Left ventricle myocardium inferior (tissue), 1 donor: ENCODE measurements around the gene SSTR3. TPM values are rescaled to one million over a fixed set of nuclear protein-coding genes. Genes with fewer than 3 reads are reported as not detected.
A peak's percentile ranks its signal among the peaks of the same experiment; 100 is the strongest.

Experiments
- DNase-seq: peaks from one replicate; pipeline ENCODE4 v3.0.0-alpha.2; 2020
- H3K27ac ChIP-seq: fragments of 200-600 bp; replicated peaks from 2 replicates; pipeline ENCODE4 v1.8.0; 2021
- H3K27me3 ChIP-seq: fragments of 200-600 bp; 2 replicates; pipeline ENCODE4 v1.8.0; 2021; ENCODE audit warnings: low read depth
- H3K36me3 ChIP-seq: fragments of 200-600 bp; 2 replicates; pipeline ENCODE4 v1.8.0; 2021
- H3K4me1 ChIP-seq: fragments of 200-600 bp; 2 replicates; pipeline ENCODE4 v1.8.0; 2021
- H3K4me3 ChIP-seq: fragments of 200-600 bp; 2 replicates; pipeline ENCODE4 v1.8.0; 2021; ENCODE audit warnings: mild to moderate bottlenecking, moderate library complexity
- H3K9me3 ChIP-seq: fragments of 200-600 bp; replicated peaks from 2 replicates; pipeline ENCODE4 v1.8.0; 2021
- CTCF ChIP-seq: fragments of 200-600 bp; IDR thresholded peaks from 2 replicates; pipeline ENCODE4 v1.8.0; 2021; ENCODE audit warnings: antibody characterized with exemption, mild to moderate bottlenecking, borderline replicate concordance
- intact Hi-C: fragments of 100-400 bp; cut with micrococcal nuclease; formaldehyde crosslinking; loops from one replicate; pipeline ENCODE4 v1.11.0; 2022
- total RNA-seq: library from RNA; stranded (reverse); fragmentation: NEBNext Ultra II Directional; extraction: Animal tissue kit (Norgen Biotek cat#: 25700); gene quantifications from one replicate; pipeline ENCODE4 v1.2.1, GENCODE V29; 2021
- donor health status: DM: no; HTN: yes; CAD: no; lungs with severe emphysema.

Gene SSTR3
- total RNA-seq, 1 donor from 2014 or later = not detected

- H3K36me3 ChIP-seq = no peaks in the 10 kb centered on the region
- peak overlapping the region; percentile 58 for H3K4me3 ChIP-seq
- DNase-seq = peak; percentile 11
- intact Hi-C loops = no loop called here
- peak overlapping the region; percentile 86 for H3K27ac ChIP-seq
- no peaks in the 10 kb centered on the region for H3K27me3 ChIP-seq
- H3K9me3 ChIP-seq = no peaks in the 10 kb centered on the region
- H3K4me1 ChIP-seq = peaks cover 49% of the 10 kb centered on the region
- no peak for TF ChIP-seq CTCF
Observed at GRCh38 chr22:37186228-37186996, 25.9 kb downstream of the SSTR3 start.

GRCh38 chr22:37185646-37186227 lies 26.5 kb downstream of the SSTR3 start:
- H3K27me3 ChIP-seq = no peaks in the 10 kb centered on the region
- no peaks in the 10 kb centered on the region for H3K36me3 ChIP-seq
- TF ChIP-seq CTCF = no peak
- no peaks in the 10 kb centered on the region for H3K9me3 ChIP-seq
- peak; percentile 3 for DNase-seq
- peaks cover 49% of the 10 kb centered on the region for H3K4me1 ChIP-seq
- H3K4me3 ChIP-seq = no peak overlapping the region
- no peak overlapping the region for H3K27ac ChIP-seq
- intact Hi-C loops = no loop called here

- Histone ChIP-seq H3K27ac (no peak overlapping the region), H3K27me3 (no peaks in the 10 kb centered on the region), H3K9me3 (no peaks in the 10 kb centered on the region), H3K4me1 (peaks cover 53% of the 10 kb centered on the region), H3K4me3 (no peak overlapping the region), H3K36me3 (no peaks in the 10 kb centered on the region)
- TF ChIP-seq CTCF = no peak
- intact Hi-C loops = no loop called here
- DNase-seq = peak; percentile 12
Observed at GRCh38 chr22:37184816-37185541, 27.3 kb downstream of the SSTR3 start.

- H3K9me3 ChIP-seq = no peaks in the 10 kb centered on the region
- no peaks in the 10 kb centered on the region for H3K36me3 ChIP-seq
- intact Hi-C loops = no loop called here
- H3K27me3 ChIP-seq = no peaks in the 10 kb centered on the region
- no peak overlapping the region for H3K4me3 ChIP-seq
- DNase-seq = peak; percentile 10
- H3K27ac ChIP-seq = no peak overlapping the region
- no peak for TF ChIP-seq CTCF
- peaks cover 55% of the 10 kb centered on the region for H3K4me1 ChIP-seq
Observed at GRCh38 chr22:37184380-37184755, 27.9 kb downstream of the SSTR3 start.

- H3K4me1 ChIP-seq = peaks cover 55% of the 10 kb centered on the region
- peak; percentile 26 for DNase-seq
- intact Hi-C loops = no loop called here
- H3K9me3 ChIP-seq = no peaks in the 10 kb centered on the region
- no peak overlapping the region for H3K27ac ChIP-seq
- no peak overlapping the region for H3K4me3 ChIP-seq
- no peaks in the 10 kb centered on the region for H3K27me3 ChIP-seq
- no peaks in the 10 kb centered on the region for H3K36me3 ChIP-seq
- no peak for TF ChIP-seq CTCF
Observed at GRCh38 chr22:37183432-37184379, 28.6 kb downstream of the SSTR3 start.
